Activated CD4-positive, alpha-beta T cell treated with anti-CD3 and anti-CD28 coated beads, Interleukin-2, Interleukin-4, amounts not matched to agents 100 ng/mL and 50 ng/mL, durations not matched to agents 16 hours and 8 hours (primary cell): ENCODE results near the gene COPZ1.
"Not testable (repeated sequence)": the region's sequence is repeated elsewhere in the genome, so short reads cannot be mapped to it uniquely, and the experiment has no call there.

Source experiments
- DNase-seq: peaks from one replicate; pipeline ENCODE4 v3.0.0-alpha.2; 2020; ENCODE audit warnings: low spot score

COPZ1 gene, protein sequence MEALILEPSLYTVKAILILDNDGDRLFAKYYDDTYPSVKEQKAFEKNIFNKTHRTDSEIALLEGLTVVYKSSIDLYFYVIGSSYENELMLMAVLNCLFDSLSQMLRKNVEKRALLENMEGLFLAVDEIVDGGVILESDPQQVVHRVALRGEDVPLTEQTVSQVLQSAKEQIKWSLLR

DNA sequence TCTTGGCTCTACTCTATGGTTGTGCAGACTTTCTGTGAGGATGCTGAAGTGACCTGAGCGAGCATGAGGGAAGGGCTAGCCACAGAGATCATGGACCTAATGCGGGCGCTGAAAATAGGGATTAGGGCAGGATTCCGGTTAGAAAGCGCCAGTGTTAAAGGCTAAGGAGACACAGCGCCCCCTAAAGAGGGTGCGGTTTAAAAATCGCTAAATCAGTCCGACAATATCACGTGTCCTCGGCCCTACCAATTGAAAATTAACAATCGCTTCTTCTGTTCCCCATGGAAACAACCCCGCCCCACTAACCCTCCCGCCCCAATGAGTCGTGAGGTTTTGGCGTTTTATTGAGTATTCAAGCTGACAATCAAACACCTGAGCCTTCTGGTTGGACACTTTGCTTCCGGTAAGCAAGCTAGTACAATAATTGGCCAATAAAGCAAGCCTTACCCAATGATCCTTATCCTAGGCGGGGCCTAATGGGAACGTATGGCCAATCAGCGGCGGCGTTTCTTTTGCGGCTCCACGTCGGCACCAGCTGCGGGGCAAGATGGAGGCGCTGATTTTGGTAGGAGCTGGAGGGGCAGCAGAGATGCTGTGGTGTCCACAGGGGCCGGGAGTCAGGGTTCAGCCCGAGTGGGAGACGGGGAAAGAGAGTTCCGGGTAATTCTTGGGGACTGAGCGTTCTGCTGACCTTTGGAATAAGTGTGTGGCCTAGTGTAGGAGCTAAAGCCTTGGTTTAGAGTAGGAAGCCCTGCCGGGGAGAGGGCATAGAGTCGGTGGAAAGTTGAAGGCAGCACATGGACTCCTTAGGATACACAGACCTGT, at the start of gene COPZ1:
Gene COPZ1, plus strand, starts transcription at position 515 of the 825 bp plus-strand sequence. Its CDS starts 33 bp downstream, at position 548.
- peak; percentile 98 for DNase-seq

DNA sequence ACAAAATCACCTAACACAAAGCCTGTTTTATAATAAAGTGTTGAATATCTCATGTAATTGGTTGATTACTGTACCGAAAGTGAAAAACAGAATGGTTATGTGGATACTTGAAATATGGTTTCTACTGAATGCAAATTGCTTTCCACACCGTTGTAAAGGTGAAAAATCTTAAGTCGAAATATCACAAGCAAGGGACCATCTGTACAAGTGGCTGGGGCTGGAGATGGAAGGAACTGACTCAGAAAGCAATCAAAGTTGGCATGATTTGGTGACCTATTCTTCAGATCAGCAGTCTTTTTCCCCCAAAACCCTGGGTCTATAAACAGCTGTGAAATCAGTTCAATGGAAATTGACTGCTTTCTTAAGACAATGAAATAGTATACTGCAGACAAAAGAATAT, 48.6 kb upstream of the COPZ1 start:
- no peak for DNase-seq

DNA sequence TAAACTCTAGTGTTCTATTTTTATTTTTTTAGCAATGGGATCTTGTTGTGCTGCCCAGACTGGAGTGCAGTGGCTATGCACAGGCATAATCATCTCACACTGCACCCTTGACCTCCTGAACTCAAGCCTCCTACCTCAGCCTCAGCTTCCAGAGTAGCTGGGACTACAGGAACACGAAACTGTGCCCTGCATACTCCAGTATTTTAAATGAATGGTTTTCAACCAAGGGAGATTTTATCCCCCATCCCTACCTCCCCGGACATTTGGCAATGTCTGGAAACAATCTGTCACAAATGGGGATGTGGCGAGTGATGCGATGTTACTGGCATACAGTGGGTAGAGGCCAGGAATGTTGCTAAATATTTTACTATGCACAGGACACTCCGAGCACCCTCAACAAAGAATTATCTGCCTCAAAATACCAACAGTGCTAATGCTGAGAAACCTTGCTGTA, 47.1 kb upstream of the COPZ1 start:
- DNase-seq, result no peak

DNA sequence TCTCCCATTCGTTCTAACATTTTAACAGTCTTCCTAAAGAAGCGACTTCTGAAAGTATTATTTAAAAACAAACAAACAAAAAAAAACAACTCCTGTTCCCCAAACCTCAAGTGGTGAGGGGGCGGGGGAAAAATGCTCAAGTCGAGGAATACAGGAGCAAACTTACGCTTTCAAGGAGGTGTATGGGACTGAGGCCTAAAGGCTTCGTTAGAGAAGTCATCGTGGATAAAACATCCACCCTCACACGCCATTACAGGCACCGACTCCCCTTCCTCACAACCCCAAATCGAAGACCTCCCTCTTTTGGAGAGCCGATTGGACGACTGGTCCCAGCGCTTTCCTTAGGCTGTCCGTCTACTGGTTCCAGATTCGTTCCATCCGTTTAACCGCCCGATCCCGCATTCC, 45.7 kb upstream of the COPZ1 start:
- DNase-seq, result no peak

DNA sequence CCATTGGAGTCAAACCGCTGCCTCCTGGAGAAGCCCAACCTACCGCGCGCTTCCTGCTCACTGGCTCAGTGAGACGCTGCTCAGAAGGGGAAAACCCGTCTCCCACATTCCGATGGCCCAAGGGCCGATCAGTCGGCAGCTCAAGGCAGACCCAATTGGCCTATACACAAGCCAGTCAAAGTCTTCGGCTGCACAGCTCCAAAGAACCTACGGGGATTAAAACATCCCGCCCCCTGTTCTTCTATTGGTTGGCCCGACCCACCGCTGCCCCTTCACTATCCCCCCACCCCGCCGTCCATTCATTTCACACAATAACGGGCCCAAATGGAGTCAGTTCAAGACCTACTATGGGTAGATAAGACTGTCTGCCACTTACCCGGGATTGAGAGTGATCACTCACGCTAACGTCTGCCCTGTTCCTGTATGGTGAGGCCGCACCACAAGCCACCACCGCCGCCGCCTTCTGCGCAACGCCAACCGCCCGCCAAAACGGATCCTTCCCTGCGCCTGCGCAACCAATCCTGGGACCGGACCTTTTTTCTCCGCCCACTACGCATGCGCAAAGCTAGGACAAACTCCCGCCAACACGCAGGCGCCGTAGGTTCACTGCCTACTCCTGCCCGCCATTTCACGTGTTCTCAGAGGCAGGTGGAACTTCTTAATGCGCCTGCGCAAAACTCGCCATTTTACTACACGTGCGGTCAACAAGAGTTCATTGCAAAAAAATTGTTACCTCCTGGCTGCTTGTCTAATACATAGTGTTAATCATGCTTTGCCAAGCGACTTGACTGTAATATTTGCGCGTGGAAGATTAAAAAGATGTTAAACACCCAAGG, 45.1 kb upstream of the COPZ1 start, which contains the start of gene CBX5:
Gene CBX5, minus strand, starts transcription at position 491 of the 836 bp plus-strand sequence. CDS start 22,472 bp downstream, outside the sequence.
- peak; percentile 100 for DNase-seq

DNA sequence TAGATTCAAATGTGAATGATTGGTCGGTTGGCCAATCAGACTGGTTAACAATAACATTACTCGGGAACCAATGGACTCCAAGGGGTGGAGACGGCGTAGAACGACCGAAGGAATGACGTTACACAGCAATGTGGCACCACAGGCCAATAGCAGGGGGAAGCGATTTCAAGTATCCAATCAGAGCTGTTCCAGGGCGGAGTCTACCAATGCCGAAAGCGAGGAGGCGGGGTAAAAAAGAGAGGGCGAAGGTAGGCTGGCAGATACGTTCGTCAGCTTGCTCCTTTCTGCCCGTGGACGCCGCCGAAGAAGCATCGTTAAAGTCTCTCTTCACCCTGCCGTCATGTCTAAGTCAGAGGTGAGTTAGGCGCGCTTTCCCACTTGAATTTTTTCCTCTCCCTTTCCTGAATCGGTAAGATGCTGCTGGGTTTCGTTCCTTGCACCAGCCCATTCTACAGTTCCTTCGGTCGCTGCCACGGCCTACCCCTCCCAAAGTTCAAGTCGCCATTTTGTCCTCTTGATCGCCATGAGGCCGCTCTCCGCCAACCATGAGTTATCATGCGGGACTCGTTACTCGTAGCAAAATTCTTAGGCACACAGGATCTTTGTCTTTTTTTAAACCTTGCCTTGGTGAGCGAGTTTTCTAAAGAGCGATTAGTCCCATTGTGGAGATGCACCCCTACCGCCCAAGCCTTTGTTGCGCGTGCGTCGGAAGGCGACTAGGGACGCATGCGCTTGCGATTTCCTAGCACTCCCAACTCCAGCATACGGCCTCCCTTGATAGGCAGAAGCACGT, 44.3 kb upstream of the COPZ1 start, which contains the start of gene HNRNPA1:
Gene HNRNPA1, plus strand, starts transcription at position 259 of the 793 bp plus-strand sequence. Its CDS starts 82 bp downstream, at position 341.
- peak; percentile 99 for DNase-seq

DNA sequence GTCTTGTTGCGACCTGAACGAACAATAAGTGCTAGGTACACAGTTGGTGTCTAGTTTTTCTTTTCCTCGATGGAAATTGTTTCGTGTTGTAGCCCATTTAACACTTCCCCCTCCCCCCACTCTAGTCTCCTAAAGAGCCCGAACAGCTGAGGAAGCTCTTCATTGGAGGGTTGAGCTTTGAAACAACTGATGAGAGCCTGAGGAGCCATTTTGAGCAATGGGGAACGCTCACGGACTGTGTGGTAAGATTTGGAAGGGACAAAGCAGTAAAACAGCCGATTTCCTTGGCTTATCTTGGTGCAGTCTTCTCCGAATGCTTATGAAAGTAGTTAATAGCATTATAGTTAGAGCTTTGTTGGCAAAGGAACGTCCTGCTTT, 43.7 kb upstream of the COPZ1 start:
- DNase-seq, result peak; percentile 58

DNA sequence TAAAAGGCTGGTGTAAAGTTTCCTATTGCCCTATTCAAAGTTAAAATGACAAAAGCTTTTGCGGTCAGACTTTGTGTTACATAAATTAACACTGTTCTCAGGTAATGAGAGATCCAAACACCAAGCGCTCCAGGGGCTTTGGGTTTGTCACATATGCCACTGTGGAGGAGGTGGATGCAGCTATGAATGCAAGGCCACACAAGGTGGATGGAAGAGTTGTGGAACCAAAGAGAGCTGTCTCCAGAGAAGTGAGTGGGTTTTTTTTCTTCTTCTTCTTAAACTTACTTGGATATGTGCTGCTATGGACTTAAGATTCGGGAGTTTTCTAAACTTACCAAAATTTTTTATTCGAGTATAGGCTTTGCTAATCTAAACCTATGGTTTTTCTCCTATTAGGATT, 43.2 kb upstream of the COPZ1 start:
- DNase-seq, result not testable (repeated sequence)

DNA sequence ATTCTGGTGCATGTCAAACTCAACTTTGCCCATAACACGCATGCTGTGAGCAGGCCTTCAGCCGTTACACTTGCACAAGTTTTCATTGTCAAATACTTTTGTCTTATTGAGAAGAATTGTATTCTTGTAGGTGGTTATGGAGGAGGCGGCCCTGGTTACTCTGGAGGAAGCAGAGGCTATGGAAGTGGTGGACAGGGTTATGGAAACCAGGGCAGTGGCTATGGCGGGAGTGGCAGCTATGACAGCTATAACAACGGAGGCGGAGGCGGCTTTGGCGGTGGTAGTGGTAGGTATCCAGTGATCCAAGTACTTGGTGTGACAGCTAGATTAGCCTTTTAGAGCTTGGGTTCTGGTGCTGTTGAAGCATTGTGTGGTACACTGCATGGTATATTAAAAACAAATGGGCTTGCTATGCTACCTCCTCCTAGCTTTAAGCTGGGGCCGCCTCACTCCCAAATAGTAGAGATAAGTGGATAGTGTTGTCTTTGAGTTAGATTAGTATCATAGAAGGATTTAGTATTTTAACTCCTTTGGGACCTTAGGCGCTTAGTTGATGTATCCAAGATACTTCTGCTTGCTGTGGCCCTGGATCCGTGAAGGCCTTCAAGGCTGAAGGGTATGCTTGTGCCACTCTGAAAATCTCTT, 41.9 kb upstream of the COPZ1 start:
- no peak for DNase-seq

DNA sequence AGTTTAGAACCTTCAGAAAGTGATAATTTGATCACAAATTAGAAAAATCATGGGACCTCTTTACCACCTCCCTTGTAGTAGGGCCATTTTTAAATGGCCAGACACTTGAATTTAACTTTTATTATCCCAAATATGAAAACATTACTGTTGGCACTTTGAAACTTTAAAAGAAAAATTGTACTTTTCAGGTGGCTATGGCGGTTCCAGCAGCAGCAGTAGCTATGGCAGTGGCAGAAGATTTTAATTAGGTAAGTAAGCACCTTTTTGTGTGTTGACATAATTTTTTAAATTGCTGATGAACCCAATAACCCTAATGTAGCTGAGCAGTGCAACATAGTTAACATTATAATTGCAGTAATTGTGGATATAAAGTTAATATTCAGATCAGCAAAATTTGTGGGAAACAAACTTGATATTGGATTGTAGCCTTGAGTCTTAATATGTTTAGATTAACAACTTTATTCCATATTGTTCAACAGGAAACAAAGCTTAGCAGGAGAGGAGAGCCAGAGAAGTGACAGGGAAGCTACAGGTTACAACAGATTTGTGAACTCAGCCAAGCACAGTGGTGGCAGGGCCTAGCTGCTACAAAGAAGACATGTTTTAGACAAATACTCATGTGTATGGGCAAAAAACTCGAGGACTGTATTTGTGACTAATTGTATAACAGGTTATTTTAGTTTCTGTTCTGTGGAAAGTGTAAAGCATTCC, 40.7 kb upstream of the COPZ1 start:
- not testable (repeated sequence) for DNase-seq

DNA sequence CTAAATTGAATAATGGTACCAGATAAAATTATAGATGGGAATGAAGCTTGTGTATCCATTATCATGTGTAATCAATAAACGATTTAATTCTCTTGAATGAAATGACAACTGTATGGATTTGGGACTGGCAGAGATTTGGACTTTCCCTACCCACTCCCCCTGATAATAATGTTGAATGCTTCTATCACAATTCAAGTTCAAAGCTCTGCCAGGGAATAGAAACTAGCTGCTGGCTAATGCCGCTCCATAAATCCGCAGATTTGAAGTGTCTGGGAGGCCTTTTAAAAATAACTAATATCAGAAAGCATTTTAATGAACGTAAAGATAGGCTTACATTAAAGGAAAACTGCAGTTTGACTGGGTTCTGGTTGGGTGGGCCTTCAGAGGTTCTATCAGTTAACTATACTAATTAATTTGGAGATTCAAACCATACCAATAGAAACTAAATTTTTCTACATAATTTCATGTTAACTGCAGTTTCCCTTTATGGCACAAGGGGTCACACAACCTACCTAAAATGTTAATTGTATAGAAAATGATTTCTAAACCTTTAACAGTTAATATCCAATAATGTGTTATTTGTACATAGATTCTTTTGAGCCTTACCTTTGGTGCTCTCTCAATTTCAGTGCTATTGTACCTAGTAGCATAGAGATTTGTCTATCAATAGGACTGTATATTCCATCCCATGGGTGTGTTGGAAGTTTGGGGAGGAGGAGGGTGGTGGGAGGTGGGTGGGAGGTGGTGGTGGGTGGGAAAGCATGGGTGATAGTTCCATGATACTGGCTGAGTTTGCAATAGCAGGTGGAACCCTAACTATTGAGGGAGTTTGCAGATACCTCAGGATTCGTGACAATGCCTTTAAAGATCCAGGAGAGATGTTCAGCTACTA, 39.5 kb upstream of the COPZ1 start:
- no peak for DNase-seq

DNA sequence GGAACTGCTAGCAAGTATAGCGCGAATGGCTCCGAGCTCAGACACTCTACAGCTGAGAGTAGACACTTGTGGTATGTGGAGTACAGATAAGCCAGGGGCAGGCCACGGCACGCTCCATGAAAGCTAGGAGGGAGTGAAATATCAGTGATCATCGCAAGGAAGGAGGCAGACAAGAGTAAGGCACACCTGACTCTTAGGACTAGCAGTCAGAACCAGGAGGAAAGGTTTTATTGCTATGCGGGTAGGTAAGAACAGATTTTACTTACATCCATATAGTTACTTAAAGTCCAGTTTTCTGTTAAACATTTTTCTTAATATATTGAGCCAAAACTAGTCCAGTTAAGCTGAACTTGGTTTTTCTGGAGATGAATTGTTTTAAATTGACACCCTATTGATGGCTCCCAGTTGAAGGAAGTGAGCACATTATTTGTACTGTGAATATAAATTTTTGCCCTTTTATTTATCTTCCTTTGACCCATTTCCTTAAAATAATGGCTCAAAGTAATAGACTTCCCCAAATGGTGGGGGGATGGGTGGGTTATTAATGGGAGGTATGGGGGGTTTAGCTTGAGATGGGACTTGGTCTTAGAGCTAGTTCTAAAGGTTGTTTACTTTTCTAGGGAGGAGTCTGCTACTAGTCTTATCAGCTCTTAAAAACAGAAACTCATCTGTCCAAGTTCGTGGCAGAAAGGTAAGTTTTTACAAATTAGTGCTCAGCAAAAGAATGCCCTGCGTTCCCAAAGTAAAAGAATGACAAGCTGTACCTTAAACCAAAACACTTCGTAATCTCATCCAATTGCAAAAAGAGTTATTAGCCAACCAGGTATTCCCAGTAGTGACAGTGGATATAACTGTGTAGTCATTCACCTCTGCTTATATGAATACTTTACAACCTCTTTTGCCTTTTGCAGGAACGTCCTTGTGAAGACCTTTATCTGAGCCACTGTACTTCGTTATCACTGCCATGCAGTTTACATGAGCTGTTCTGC, 38.6 kb upstream of the COPZ1 start:
- no peak for DNase-seq

DNA sequence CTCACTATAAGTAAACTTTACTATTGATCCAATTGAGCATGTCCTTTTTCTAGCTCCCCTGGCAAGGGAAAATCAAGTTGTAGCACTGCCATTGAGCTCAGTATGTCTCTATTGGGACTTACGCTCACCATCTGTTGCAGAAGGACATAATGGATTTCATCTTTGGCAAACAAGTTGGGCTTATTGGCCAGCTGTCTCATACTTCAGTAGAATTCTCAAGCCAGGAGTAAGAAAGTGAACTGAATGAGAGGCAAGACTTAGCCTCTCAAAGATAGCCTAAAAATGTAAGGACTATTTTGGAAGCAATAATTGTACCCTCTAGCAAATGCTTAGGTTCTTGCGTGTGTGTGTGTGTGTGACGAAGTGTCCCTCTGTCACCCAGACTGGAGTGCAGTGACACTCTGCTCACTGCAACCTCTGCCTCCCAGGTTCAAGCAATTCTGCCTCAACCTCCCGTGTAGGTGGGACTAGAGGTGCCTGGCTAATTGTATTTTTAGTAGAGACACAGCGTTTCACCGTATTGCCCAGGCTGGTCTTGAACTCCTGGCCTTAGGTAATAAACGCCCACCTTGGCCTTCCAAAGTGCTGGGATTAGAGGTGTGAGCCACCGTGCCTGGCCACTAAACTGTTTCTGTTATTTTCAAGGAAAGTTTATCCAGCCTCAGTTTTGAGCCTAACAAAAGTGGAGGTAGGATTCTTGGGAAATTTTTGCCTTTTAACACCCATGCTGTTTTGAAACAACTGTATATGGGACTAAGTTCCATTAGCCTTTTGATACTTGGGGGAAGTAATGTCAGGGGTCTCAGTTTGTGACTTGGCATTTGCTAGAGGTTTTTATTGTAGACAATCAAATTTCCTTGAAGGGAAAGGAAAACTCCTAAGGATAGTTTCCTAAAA, 37.4 kb upstream of the COPZ1 start:
- DNase-seq, result no peak

DNA sequence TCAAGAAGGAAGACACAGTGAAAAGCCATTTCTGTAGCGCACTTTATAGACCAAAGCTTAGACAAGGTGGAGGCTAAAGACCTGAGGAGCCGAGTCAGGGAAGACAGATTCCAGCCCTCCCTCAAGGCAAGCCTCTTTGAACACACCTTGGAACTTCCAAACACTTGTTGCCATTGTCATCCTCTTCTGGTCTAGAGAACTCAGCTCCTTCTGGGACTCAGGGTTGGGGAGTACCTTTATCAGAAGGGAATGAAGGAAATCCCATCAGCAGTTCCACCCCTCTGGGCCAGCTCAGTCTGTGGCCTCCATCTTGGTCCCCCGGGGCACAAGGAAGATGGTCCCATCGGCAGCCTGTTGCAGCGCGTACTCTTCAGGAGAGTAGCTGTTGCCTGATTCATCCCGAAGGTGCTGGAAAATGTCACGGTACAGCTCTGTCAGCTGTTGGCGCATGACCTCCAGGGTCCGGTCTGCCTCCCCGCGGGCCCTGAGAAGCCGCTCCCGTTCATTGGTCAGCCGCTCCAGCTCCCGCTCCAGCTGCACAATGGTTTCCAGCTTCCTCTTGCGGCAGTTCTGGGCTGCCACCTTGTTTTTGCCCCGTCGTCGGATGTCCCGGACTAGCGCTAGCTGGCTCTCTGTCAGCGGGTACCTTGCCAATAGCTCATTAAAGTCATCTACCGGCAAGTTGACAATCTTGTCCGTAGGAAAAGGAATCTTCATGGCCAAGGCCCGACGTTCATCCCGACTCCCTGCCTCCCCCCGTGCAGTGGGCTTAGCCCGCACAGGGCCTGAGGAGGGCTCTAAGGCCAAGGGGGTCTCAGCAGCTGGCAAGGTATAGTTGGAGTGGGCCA, 32.6 kb upstream of the COPZ1 start:
- no peak for DNase-seq

DNA sequence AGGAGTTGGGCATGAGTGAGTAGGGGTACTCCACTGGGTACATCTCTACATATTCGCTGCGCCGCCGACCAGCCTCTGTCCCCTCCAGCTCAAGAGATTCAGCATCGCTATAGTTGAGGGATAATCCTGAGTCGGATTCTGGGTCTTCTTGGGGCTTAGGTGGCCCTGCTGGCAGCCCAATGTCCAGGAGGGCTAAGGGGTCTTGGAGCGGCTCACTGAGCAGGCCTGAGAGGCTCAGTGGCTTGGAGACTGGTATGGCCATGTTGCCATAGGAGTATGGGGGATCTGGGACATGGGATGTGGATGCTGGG, 32.0 kb upstream of the COPZ1 start:
- no peak for DNase-seq
